HG02798 (cell line): ENCODE measurements around the gene TSPAN14.
"Not testable (repeated sequence)": the region's sequence is repeated elsewhere in the genome, so short reads cannot be mapped to it uniquely, and the experiment has no call there.

Source experiments
- ATAC-seq: cut with Tn5 transposase; IDR thresholded peaks from one replicate; pipeline ENCODE4 v1.9.1; 2021; ENCODE audit warnings: mild to moderate bottlenecking; ENCODE audit not compliant: unreplicated experiment, poor library complexity

The TSPAN14 gene

GRCh38 chr10:80537086-80537735 is 83.1 kb downstream of the TSPAN14 start:
- ATAC-seq = no peak

GRCh38 chr10:80537736-80538480 is 83.8 kb downstream of the TSPAN14 start, which contains the start of gene SH2D4B:
SH2D4B (plus strand) TSS chr10:80537902; CDS start chr10:80538332, 430 bp downstream.
- no peak for ATAC-seq

- no peak for ATAC-seq
Measured at GRCh38 chr10:80538481-80539185, 84.5 kb downstream of the TSPAN14 start.

GRCh38 chr10:80539421-80540031 is 85.4 kb downstream of the TSPAN14 start:
- no peak for ATAC-seq

GRCh38 chr10:80540136-80540535 is 86.0 kb downstream of the TSPAN14 start:
- ATAC-seq = no peak

- no peak for ATAC-seq
Measured at GRCh38 chr10:80540618-80540980, 86.5 kb downstream of the TSPAN14 start.

GRCh38 chr10:80540981-80541750 is 87.1 kb downstream of the TSPAN14 start:
- peak; percentile 60 for ATAC-seq

GRCh38 chr10:80542053-80542452 is 87.9 kb downstream of the TSPAN14 start:
- no peak for ATAC-seq

GRCh38 chr10:80542652-80543318 is 88.7 kb downstream of the TSPAN14 start:
- ATAC-seq = no peak

GRCh38 chr10:80543319-80543672 is 89.2 kb downstream of the TSPAN14 start:
- ATAC-seq = not testable (repeated sequence)

GRCh38 chr10:80544316-80544953 is 90.3 kb downstream of the TSPAN14 start:
- ATAC-seq = no peak

GRCh38 chr10:80545258-80545881 is 91.3 kb downstream of the TSPAN14 start:
- ATAC-seq = no peak

GRCh38 chr10:80552151-80552646 is 98.1 kb downstream of the TSPAN14 start:
- ATAC-seq = no peak

- no peak for ATAC-seq
Measured at GRCh38 chr10:80553436-80553835, 99.3 kb downstream of the TSPAN14 start.

- ATAC-seq = no peak
Measured at GRCh38 chr10:80554050-80554449, 99.9 kb downstream of the TSPAN14 start.

- ATAC-seq = no peak
Measured at GRCh38 chr10:80555415-80555814, 101.3 kb downstream of the TSPAN14 start.

- no peak for ATAC-seq
Measured at GRCh38 chr10:80561950-80562349, 107.8 kb downstream of the TSPAN14 start.

GRCh38 chr10:80567292-80567691 is 113.2 kb downstream of the TSPAN14 start:
- ATAC-seq = no peak
